ENCODE measurements around the gene APH1B. TPM values are rescaled to one million over a fixed set of nuclear protein-coding genes. Genes with fewer than 3 reads are reported as not detected.

The APH1B gene
- total and polyA plus RNA-seq, 2 of the 4 experiments (the other 2 are of a cell fraction), result 7.0 to 7.7 TPM

- H3K27ac ChIP-seq (ENCODE audit: insufficient read depth, low read length), result no peak overlapping the region
- CTCF ChIA-PET, result interaction anchor here (0.5 kb wide), 2 partner anchors 42 to 89 kb away, joined by 3 read pairs; no protein-coding TSS in a partner anchor
- H3K36me3 ChIP-seq (ENCODE audit: control insufficient read depth, insufficient read depth, low read length), result no peaks in the 10 kb centered on the region
- H3K4me1 ChIP-seq (ENCODE audit: control insufficient read depth, insufficient read depth, low read length), result peaks cover 20% of the 10 kb centered on the region
- no peaks in the 10 kb centered on the region for H3K27me3 ChIP-seq (ENCODE audit: control insufficient read depth, insufficient read depth, low read length)
- no peak overlapping the region for H3K9ac ChIP-seq (ENCODE audit: low read depth, low read length)
- dilution Hi-C loops (cut with HindIII; ENCODE audit: low sequenced_read_pairs, unreplicated experiment) (no loop called here), intact Hi-C loops (cut with micrococcal nuclease) (no loop called here), in situ Hi-C loops (cut with MboI; ENCODE audit: low sequenced_read_pairs) (no loop called here)
- peaks cover 26 to 70% of the 10 kb centered on the region in 2 experiments for H3K79me1 ChIP-seq (ENCODE audit: low read depth in 1 of 2, low read length in 2 of 2)
- no peak overlapping the region for H2BK5ac ChIP-seq (ENCODE audit: low read depth, low read length, poor library complexity, severe bottlenecking)
- no peaks in the 10 kb centered on the region for H3K9me3 ChIP-seq (ENCODE audit: control insufficient read depth, insufficient read depth, low read length)
- ATAC-seq (ENCODE audit: low read depth), result no peak
- H2AK9ac ChIP-seq (replicated peaks; ENCODE audit: low read depth, low read length, poor library complexity), result peak overlapping the region; percentile 44
- no peak overlapping the region for H4K5ac ChIP-seq (ENCODE audit: low read depth, low read length)
- POLR2A ChIA-PET (ENCODE audit: unreplicated experiment), result no interaction called here
- H3K56ac ChIP-seq (ENCODE audit: extremely low read depth, insufficient read depth, low read length), result no peak overlapping the region
- H3K18ac ChIP-seq (ENCODE audit: low read depth, low read length), result no peak overlapping the region
- no peak overlapping the region for H3K4me2 ChIP-seq (ENCODE audit: low read depth, low read length)
- no peak overlapping the region for H2BK20ac ChIP-seq (ENCODE audit: low read depth, low read length)
- no peak overlapping the region for H4K91ac ChIP-seq (ENCODE audit: insufficient read depth, low read depth, low read length)
- H3K14ac ChIP-seq (replicated peaks; ENCODE audit: low read depth, low read length), result peak overlapping the region; percentile 61; the same call in 1 of the 2 replicates
- H4K20me1 ChIP-seq (ENCODE audit: insufficient read depth, low read length), result peaks cover 5% of the 10 kb centered on the region; the same call in 1 of the 2 replicates
- TF ChIP-seq CEBPB (IDR thresholded peaks at IDR 0.05; ENCODE audit: low read depth, low read length) (no peak), NFE2L2 (IDR thresholded peaks at IDR 0.05; ENCODE audit: low read depth, low read length) (no peak), FOS (IDR thresholded peaks at IDR 0.05; ENCODE audit: low read depth, low read length) (no peak), MXI1 (IDR thresholded peaks at IDR 0.05; ENCODE audit: borderline replicate concordance, low read depth, low read length) (no peak), MAZ (IDR thresholded peaks at IDR 0.05; ENCODE audit: borderline replicate concordance, low read depth, low read length) (no peak), POLR2A (IDR thresholded peaks at IDR 0.05; ENCODE audit: low read depth, low read length) (no peak), RAD21 (IDR thresholded peaks at IDR 0.05; ENCODE audit: low read length) (no peak), RFX5 (IDR thresholded peaks at IDR 0.05; ENCODE audit: low read depth, low read length) (no peak), CTCF (conservative IDR thresholded peaks at IDR 0.05; ENCODE audit: low read depth, low read length) (no peak), MAFK (IDR thresholded peaks at IDR 0.05; ENCODE audit: low read depth, low read length) (no peak), USF2 (IDR thresholded peaks at IDR 0.05; ENCODE audit: low read depth, low read length) (no peak), SMC3 (IDR thresholded peaks at IDR 0.05; ENCODE audit: low read depth, low read length) (no peak), BHLHE40 (IDR thresholded peaks at IDR 0.05; ENCODE audit: low read depth, low read length) (no peak), CHD1 (IDR thresholded peaks at IDR 0.05; ENCODE audit: low read depth, low read length) (no peak), ELK1 (IDR thresholded peaks at IDR 0.05; ENCODE audit: borderline replicate concordance, low read depth, low read length) (no peak), RCOR1 (IDR thresholded peaks at IDR 0.05; ENCODE audit: insufficient replicate concordance, low read length) (no peak)
- peak overlapping the region in 1 of 2 experiments; percentile 26; a peak in 1 of 4 replicates for H4K8ac ChIP-seq (ENCODE audit: low read depth in 2 of 2, low read length in 2 of 2)
- H2AFZ ChIP-seq (replicated peaks; ENCODE audit: low read length, poor library complexity), result no peak overlapping the region
- no peak overlapping the region for H2BK120ac ChIP-seq (ENCODE audit: low read depth, low read length)
- peaks cover 19% of the 10 kb centered on the region for H3K9me1 ChIP-seq (ENCODE audit: insufficient read depth, low read length)
- H2BK15ac ChIP-seq (ENCODE audit: low read depth, low read length), result no peak overlapping the region
- DNase-seq, result no peak
- H3K23ac ChIP-seq (ENCODE audit: low read depth, low read length), result no peak overlapping the region
- H3K4me3 ChIP-seq (ENCODE audit: insufficient read depth, low read depth, low read length), result no peak overlapping the region
- peak overlapping the region; percentile 5; the same call in 1 of the 2 replicates for H2AK5ac ChIP-seq (ENCODE audit: low read depth, low read length)
- no TSS peak for BruUV-seq (replicated peaks)
- no peak overlapping the region for H3K4ac ChIP-seq (ENCODE audit: low read depth, low read length)
These were observed 39.2 kb upstream of the APH1B start for GRCh38 chr15:63238171-63238570.

All from IMR-90 (cell line).